ENCODE results near the gene RASSF5.

The RASSF5 gene

GRCh38 chr1:206535853-206536188, 28.5 kb downstream of the RASSF5 start:
- peaks cover 0 to 30% (median 24%) of the 10 kb centered on the region in 4 donors for H3K4me1 ChIP-seq
- no peaks in the 10 kb centered on the region for H3K36me3 ChIP-seq
- no peak for TF ChIP-seq CTCF (IDR thresholded peaks at IDR 0.05)
- no peak for DNase-seq
- no peaks in the 10 kb centered on the region for H3K9me3 ChIP-seq
- H3K27me3 ChIP-seq, result no peaks in the 10 kb centered on the region
- no peak overlapping the region for H3K27ac ChIP-seq
- H3K4me3 ChIP-seq, result no peak overlapping the region
- intact Hi-C loops (cut with DNase I; ENCODE audit: low total_unique reads), result no loop called here

GRCh38 chr1:206537141-206537540, 29.8 kb downstream of the RASSF5 start:
- H3K4me1 ChIP-seq, result peaks cover 0 to 33% (median 31%) of the 10 kb centered on the region in 4 donors
- no peak overlapping the region for H3K4me3 ChIP-seq
- intact Hi-C loops (cut with DNase I; ENCODE audit: low total_unique reads), result no loop called here
- no peak for DNase-seq
- no peaks in the 10 kb centered on the region for H3K27me3 ChIP-seq
- H3K36me3 ChIP-seq, result no peaks in the 10 kb centered on the region
- H3K27ac ChIP-seq, result no peak overlapping the region
- no peak for TF ChIP-seq CTCF (IDR thresholded peaks at IDR 0.05)
- no peaks in the 10 kb centered on the region for H3K9me3 ChIP-seq

GRCh38 chr1:206538086-206538770, 30.9 kb downstream of the RASSF5 start:
- Histone ChIP-seq H3K4me3 (no peak overlapping the region), H3K27me3 (no peaks in the 10 kb centered on the region), H3K36me3 (no peaks in the 10 kb centered on the region), H3K4me1 (peaks cover 0 to 33% (median 31%) of the 10 kb centered on the region in 4 donors), H3K27ac (no peak overlapping the region), H3K9me3 (no peaks in the 10 kb centered on the region)
- intact Hi-C loops (cut with DNase I; ENCODE audit: low total_unique reads), result no loop called here
- TF ChIP-seq CTCF (IDR thresholded peaks at IDR 0.05), result no peak
- no peak for DNase-seq

GRCh38 chr1:206538901-206539640, 31.7 kb downstream of the RASSF5 start:
- Histone ChIP-seq H3K36me3 (no peaks in the 10 kb centered on the region), H3K9me3 (no peaks in the 10 kb centered on the region), H3K4me1 (peaks cover 0 to 33% (median 31%) of the 10 kb centered on the region in 4 donors), H3K27me3 (no peaks in the 10 kb centered on the region), H3K27ac (peak overlapping the region; percentile 70 to 75), H3K4me3 (no peak overlapping the region)
- TF ChIP-seq CTCF (IDR thresholded peaks at IDR 0.05), result no peak
- DNase-seq, result no peak
- intact Hi-C loops (cut with DNase I; ENCODE audit: low total_unique reads), result no loop called here

GRCh38 chr1:206540044-206540780, 32.9 kb downstream of the RASSF5 start:
- no peaks in the 10 kb centered on the region for H3K9me3 ChIP-seq
- H3K36me3 ChIP-seq, result no peaks in the 10 kb centered on the region
- no peak for TF ChIP-seq CTCF (IDR thresholded peaks at IDR 0.05)
- peak overlapping the region in 1 of 2 donors; percentile 13 for H3K4me3 ChIP-seq
- intact Hi-C loops (cut with DNase I; ENCODE audit: low total_unique reads), result loop anchor here (5.0 kb wide), 1 partner anchor 53 kb away; no protein-coding TSS in a partner anchor
- H3K4me1 ChIP-seq, result peaks cover 0 to 33% (median 30%) of the 10 kb centered on the region in 4 donors
- H3K27me3 ChIP-seq, result no peaks in the 10 kb centered on the region
- peak; percentile 65 to 95 for DNase-seq
- peak overlapping the region; percentile 70 to 75 for H3K27ac ChIP-seq
